Activated T-cell treated with anti-CD3 and anti-CD28 coated beads, Interleukin-2, amount 50 U/mL, for 1 hour (primary cell): Measurements from ENCODE around the gene TMEM203.
"Not testable (repeated sequence)": the region's sequence is repeated elsewhere in the genome, so short reads cannot be mapped to it uniquely, and the experiment has no call there.

ENCODE experiments used
- DNase-seq: peaks from one replicate; pipeline ENCODE4 v3.0.0-alpha.2; 2020

TMEM203 gene

GRCh38 chr9:137241490-137242268, 36.2 kb upstream of the TMEM203 start:
- DNase-seq, result peak; percentile 80

- DNase-seq, result peak; percentile 95
Measured at GRCh38 chr9:137240841-137241489, 35.5 kb upstream of the TMEM203 start, which contains the start of gene TUBB4B. TSS of gene TUBB4B (plus strand) at chr9:137241287. CDS start at chr9:137241361, 74 bp downstream.

GRCh38 chr9:137240318-137240840, 34.9 kb upstream of the TMEM203 start:
- no peak for DNase-seq

- not testable (repeated sequence) for DNase-seq
Measured at GRCh38 chr9:137239541-137240200, 34.2 kb upstream of the TMEM203 start.

GRCh38 chr9:137237759-137238726, 32.6 kb upstream of the TMEM203 start:
- DNase-seq, result no peak

- DNase-seq, result no peak
Measured at GRCh38 chr9:137236936-137237421, 31.5 kb upstream of the TMEM203 start.

GRCh38 chr9:137236238-137236935, 30.9 kb upstream of the TMEM203 start:
- peak; percentile 94 for DNase-seq

GRCh38 chr9:137235424-137236237, 30.2 kb upstream of the TMEM203 start:
- no peak for DNase-seq

GRCh38 chr9:137234758-137235423, 29.4 kb upstream of the TMEM203 start:
- DNase-seq, result no peak

GRCh38 chr9:137234055-137234697, 28.7 kb upstream of the TMEM203 start:
- DNase-seq, result no peak

GRCh38 chr9:137233143-137233980, 27.9 kb upstream of the TMEM203 start:
- no peak for DNase-seq

GRCh38 chr9:137232510-137232909, 27.1 kb upstream of the TMEM203 start:
- no peak for DNase-seq

- no peak for DNase-seq
Measured at GRCh38 chr9:137232101-137232500, 26.7 kb upstream of the TMEM203 start.

GRCh38 chr9:137231372-137232039, 26.1 kb upstream of the TMEM203 start:
- DNase-seq, result no peak

GRCh38 chr9:137230705-137231371, 25.4 kb upstream of the TMEM203 start, which contains the start of gene SLC34A3:
TSS of gene SLC34A3 (plus strand) at chr9:137230901. CDS start at chr9:137231703, 802 bp downstream.
- DNase-seq, result no peak

- no peak for DNase-seq
Measured at GRCh38 chr9:137229903-137230704, 24.7 kb upstream of the TMEM203 start.
